HG02943 (cell line): ENCODE results near the gene TIMD4.
"Not testable (repeated sequence)": the region's sequence is repeated elsewhere in the genome, so short reads cannot be mapped to it uniquely, and the experiment has no call there.

ENCODE experiments used
- ATAC-seq: cut with Tn5 transposase; IDR thresholded peaks from one replicate; pipeline ENCODE4 v1.9.1; 2021; ENCODE audit warnings: mild to moderate bottlenecking, low read depth, moderate library complexity; ENCODE audit not compliant: unreplicated experiment

TIMD4 gene

GRCh38 chr5:156963125-156963524 is at the start of gene TIMD4:
Gene TIMD4 (minus strand): TSS chr5:156963226. CDS start chr5:156963198, 28 bp downstream.
- no peak for ATAC-seq

DNA sequence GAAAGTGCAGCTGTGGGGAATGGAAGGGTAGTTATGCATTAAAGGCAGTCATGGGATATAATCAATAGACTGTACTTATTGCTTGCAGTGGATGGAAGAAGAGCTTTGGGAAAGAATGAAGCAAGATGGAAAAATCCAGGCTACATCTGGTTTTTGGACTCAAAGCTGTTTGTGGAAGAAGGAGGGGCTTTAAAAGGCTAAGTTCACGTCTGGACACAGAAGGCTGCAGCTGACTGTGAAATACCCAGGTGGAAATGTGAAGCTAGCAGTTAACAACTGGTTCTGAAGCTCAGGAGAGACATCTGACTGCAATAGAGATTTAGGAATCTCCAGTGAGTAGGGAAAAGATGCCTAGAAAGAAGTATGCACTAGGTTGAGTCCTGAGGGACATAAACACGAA is 43.2 kb upstream of the TIMD4 start:
- ATAC-seq: no peak

GRCh38 chr5:157004893-157005551 is 42.0 kb upstream of the TIMD4 start:
- ATAC-seq: no peak

DNA sequence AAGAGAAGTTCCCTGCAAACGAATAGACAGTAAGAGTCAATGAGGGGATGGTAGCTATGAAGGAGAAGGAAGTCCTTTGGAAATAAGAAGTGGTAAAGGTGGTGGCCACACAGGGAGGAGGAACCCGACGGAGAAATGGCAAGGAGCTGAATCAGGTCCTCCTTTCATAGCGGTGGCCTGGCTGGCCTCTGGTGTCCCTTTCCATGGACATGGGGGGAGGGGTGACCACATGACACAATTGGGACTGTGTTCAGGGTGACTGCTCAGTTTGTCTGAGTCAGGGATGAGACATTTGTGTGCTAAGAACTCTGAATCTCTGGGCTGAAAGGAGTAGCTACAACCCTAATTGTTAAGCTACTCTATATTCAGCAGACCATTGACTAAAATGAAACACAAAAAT is 28.7 kb upstream of the TIMD4 start:
- ATAC-seq: no peak

- ATAC-seq: no peak
Measured at GRCh38 chr5:156984064-156984463, 21.0 kb upstream of the TIMD4 start.

- no peak for ATAC-seq
Measured at GRCh38 chr5:156981481-156981880, 18.5 kb upstream of the TIMD4 start.

GRCh38 chr5:156974328-156974727 is 11.3 kb upstream of the TIMD4 start:
- no peak for ATAC-seq

GRCh38 chr5:156971848-156972525 is 9.0 kb upstream of the TIMD4 start:
- no peak for ATAC-seq

- no peak for ATAC-seq
Measured at GRCh38 chr5:156971415-156971814, 8.4 kb upstream of the TIMD4 start.

GRCh38 chr5:156967386-156967785 is 4.4 kb upstream of the TIMD4 start:
- not testable (repeated sequence) for ATAC-seq

GRCh38 chr5:156956321-156956720 is 6.7 kb downstream of the TIMD4 start:
- ATAC-seq: no peak

DNA sequence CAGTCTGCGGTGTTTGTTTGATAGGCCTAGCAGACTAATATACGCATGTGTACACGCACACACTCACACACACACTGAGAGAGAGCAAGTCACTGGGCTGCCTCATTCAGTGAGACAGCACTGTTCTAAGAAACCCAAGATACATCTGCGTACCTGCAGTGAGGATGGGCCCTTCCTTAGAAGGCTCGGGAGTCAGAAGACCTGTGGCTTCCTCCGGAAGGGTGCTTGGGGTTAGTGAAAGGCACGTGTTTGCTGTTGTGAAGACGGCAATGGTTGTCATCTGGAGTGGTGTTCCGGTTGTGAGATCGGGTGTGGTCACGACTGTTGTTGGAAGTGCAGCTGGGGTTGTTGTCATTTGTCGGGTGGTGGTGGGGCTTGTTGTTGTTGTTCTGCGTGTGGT is 11.7 kb downstream of the TIMD4 start:
- no peak for ATAC-seq

DNA sequence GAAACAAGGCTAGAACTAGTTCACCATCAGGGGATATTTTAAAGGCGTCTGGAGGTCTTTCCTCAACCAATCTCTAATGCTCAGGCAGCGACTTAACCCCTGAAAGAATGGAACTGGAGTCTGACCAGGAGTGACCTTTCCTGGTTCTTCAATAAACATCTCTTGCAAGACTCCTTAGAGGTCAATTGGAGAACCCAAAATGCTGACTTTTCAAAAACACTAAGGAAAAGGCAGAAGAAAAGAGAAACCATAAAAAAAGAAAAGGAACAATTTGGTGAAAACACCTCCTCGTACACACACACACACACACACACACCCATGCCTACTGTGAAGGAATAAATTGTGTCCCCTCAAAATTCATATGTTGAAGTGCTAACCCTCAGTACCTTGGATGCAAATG is 12.3 kb downstream of the TIMD4 start:
- no peak for ATAC-seq

- no peak for ATAC-seq
Measured at GRCh38 chr5:156949424-156949823, 13.6 kb downstream of the TIMD4 start.

GRCh38 chr5:156947925-156948324 is 15.1 kb downstream of the TIMD4 start:
- ATAC-seq: no peak

GRCh38 chr5:156942064-156942463 is 21.0 kb downstream of the TIMD4 start:
- ATAC-seq: peak; percentile 97

GRCh38 chr5:156940462-156940861 is 22.6 kb downstream of the TIMD4 start:
- ATAC-seq: not testable (repeated sequence)

GRCh38 chr5:156936972-156937371 is 26.1 kb downstream of the TIMD4 start:
- ATAC-seq: peak; percentile 45

- ATAC-seq: no peak
Measured at GRCh38 chr5:156934450-156935211, 28.4 kb downstream of the TIMD4 start.

DNA sequence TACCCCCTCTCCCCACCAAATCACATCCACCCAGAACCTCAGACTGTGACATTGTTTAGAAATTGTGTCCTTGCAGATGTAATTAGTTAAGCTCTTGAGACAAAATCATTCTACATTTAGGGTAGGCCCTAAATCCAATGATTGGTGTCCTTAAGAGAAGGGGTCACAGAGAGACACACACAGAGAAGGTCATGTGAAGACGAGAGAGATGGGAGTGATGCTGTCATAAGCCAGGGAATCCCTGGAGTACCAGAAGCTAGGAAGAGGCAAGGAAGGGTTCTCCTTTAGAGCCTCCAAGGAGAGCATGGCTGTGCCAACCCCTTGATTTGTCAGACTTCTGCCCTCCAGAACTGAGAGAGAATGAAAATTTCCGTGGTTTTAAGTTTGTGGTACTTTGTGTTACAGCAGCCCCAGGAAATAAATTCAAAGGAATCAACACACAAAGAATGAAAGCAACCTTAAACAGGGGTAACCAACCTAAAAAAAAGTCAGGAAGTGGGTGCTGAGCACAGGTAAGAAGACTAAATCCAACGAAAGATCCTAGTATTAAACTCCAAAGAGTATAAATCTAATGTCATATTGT is 33.6 kb downstream of the TIMD4 start:
- ATAC-seq: no peak

DNA sequence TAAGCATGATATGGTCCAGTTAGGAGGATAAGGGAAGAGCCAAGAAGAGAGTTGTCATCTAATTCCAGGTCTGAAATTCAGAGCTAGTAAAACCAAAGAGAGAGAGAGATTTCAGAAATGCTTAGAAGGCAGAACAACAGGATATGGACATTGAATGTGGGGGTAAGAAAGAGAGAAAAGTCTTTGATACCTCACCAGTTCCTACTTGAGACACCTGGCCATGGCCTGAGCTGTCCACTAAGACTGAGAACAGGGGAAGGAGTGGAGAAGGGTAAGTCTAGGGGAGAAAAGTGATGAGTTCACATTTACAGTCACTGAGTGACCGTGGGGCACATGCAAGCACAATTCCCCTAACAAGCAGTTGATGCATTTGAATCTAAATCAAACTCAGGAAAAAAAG is 35.5 kb downstream of the TIMD4 start:
- no peak for ATAC-seq
